ENCODE data around the gene ASB10.

ASB10 gene

GRCh38 chr7:151148319-151149259 is 38.5 kb downstream of the ASB10 start:
- TF ChIP-seq CTCF (conservative IDR thresholded peaks at IDR 0.05; ENCODE audit: low read depth, low read length) = no peak
- no peak for DNase-seq (ENCODE audit: low read depth)
- no peak overlapping the region for H3K4me3 ChIP-seq (ENCODE audit: low read length)

- no peak for DNase-seq (ENCODE audit: low read depth)
- TF ChIP-seq CTCF (conservative IDR thresholded peaks at IDR 0.05; ENCODE audit: low read depth, low read length) = no peak
- no peak overlapping the region for H3K4me3 ChIP-seq (ENCODE audit: low read length)
Measured at GRCh38 chr7:151146761-151147160, 40.3 kb downstream of the ASB10 start.

- DNase-seq (ENCODE audit: low read depth) = no peak
- no peak overlapping the region for H3K4me3 ChIP-seq (ENCODE audit: low read length)
- no peak for TF ChIP-seq CTCF (conservative IDR thresholded peaks at IDR 0.05; ENCODE audit: low read depth, low read length)
Measured at GRCh38 chr7:151144387-151144786, 42.7 kb downstream of the ASB10 start.

DNA sequence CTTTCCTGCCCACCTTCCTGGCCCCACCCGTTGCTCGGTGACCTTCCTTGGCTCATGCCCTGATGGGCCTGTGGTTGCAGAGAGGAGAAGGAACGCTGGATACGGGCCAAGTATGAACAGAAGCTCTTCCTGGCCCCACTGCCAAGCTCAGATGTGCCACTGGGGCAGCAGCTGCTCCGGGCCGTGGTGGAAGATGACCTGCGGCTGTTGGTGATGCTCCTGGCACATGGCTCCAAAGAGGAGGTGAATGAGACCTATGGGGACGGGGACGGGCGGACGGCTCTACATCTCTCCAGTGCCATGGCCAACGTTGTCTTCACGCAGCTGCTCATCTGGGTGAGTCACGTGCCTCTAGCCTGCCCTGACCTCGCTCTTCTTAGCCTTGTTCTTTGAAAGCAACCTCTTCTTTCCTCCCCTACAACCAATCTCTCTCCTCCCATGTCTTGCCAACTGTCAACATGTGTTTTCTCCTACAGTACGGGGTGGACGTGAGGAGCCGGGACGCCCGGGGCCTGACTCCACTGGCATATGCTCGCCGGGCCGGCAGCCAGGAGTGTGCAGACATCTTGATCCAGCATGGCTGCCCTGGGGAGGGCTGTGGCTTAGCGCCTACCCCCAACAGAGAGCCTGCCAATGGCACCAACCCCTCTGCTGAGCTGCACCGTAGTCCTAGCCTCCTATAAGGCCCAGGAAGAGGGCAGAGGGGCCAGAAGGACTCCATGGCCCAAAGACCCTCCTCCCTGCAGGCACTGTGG is 43.6 kb downstream of the ASB10 start:
- H3K4me3 ChIP-seq (ENCODE audit: low read length) = no peak overlapping the region
- no peak for DNase-seq (ENCODE audit: low read depth)
- TF ChIP-seq CTCF (conservative IDR thresholded peaks at IDR 0.05; ENCODE audit: low read depth, low read length) = no peak

DNA sequence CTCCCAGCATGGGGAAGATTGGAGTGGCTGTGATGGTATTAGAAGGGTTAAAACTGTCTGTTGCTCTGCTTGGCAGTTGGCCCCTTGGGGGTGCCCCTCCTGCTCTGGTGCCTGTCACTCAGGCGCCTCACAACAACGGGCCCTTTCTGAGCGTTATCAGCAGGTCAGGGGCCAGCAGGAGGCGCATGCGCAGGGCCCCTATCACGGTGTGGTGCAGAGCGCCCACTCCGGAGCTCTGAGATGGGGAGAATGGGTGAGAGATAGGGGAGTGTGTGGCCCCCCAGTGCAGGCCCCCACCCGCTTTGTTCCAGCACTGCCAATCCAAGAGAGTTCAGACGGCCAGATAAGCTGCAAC is 44.4 kb downstream of the ASB10 start:
- no peak for DNase-seq (ENCODE audit: low read depth)
- H3K4me3 ChIP-seq (ENCODE audit: low read length) = no peak overlapping the region
- peak; percentile 1 for TF ChIP-seq CTCF (conservative IDR thresholded peaks at IDR 0.05; ENCODE audit: low read depth, low read length)

DNA sequence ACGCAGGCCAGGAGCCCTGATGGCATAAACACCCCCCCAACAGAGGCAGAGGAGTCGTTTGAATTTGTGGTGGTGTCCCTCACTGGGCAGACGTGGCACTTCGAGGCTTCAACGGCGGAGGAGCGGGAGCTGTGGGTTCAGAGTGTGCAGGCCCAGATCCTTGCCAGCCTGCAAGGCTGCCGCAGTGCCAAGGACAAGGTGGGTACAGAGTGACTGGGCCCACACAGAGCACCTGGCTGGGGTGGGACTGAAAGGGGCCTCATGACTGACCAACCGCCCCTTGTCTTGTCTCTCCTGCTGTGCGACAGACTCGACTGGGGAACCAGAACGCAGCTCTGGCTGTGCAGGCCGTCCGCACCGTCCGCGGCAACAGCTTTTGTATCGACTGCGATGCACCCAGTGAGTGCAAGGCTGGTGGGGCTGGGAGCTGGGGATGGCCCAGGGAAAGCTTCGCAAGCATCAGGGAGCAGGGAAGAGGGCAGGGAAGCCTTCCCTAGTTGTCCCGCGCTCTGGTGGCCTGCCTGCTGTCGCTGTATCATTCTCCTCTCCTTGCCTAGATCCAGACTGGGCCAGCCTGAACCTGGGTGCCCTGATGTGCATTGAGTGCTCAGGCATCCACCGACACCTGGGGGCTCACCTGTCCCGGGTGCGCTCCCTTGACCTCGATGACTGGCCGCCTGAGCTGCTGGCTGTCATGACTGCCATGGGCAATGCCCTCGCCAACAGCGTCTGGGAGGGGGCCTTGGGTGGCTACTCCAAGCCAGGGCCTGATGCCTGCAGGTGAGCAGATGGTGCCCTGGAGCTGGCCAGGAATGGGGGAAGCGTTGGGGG is 45.0 kb downstream of the ASB10 start:
- no peak for DNase-seq (ENCODE audit: low read depth)
- no peak for TF ChIP-seq CTCF (conservative IDR thresholded peaks at IDR 0.05; ENCODE audit: low read depth, low read length)
- no peak overlapping the region for H3K4me3 ChIP-seq (ENCODE audit: low read length)
